GM12873 (cell line): ENCODE measurements around the gene OR51B6.

Experiments used
- CTCF ChIP-seq: IDR thresholded peaks from 2 replicates; pipeline ENCODE4 v1.5.1; 2012; ENCODE audit warnings: low read depth, mild to moderate bottlenecking, moderate library complexity, low read length, control low read depth; ENCODE audit not compliant: insufficient read depth; ENCODE audit errors: missing control alignments

OR51B6 gene

GRCh38 chr11:5368502-5369043, 17.3 kb downstream of the OR51B6 start:
- no peak for TF ChIP-seq CTCF

- peak; percentile 22 for TF ChIP-seq CTCF
These were observed 18.5 kb downstream of the OR51B6 start for GRCh38 chr11:5369789-5370188.

- peak; percentile 86 for TF ChIP-seq CTCF
These were observed 29.5 kb downstream of the OR51B6 start for GRCh38 chr11:5380740-5381342.

- TF ChIP-seq CTCF = no peak
These were observed 32.3 kb downstream of the OR51B6 start, which contains the start of gene OR51M1 for GRCh38 chr11:5383576-5383975. Gene OR51M1, plus strand, starts transcription at chr11:5383812. Its CDS starts 5,587 bp downstream, at chr11:5389399.

- TF ChIP-seq CTCF = no peak
These were observed 33.0 kb downstream of the OR51B6 start for GRCh38 chr11:5384335-5384734.

- peak; percentile 15 for TF ChIP-seq CTCF
These were observed 38.9 kb downstream of the OR51B6 start for GRCh38 chr11:5390210-5390609.

GRCh38 chr11:5394091-5394490, 42.8 kb downstream of the OR51B6 start:
- no peak for TF ChIP-seq CTCF
